Trophoblast cell (in vitro differentiated cells and primary cell): ENCODE data around the gene SPTB.

Experiments used
- DNase-seq, 2 donors: peaks; one replicate each; pipeline ENCODE4 v3.0.0-alpha.2; 2016
- H2AFZ ChIP-seq: 2 replicates; pipeline ENCODE4 v1.6.1; 2013; ENCODE audit warnings: low read length, moderate library complexity, mild to moderate bottlenecking; ENCODE audit not compliant: insufficient read depth, poor library complexity
- H2AK5ac ChIP-seq: 2 replicates; pipeline ENCODE4 v1.6.1; 2013; ENCODE audit warnings: mild to moderate bottlenecking, low read length
- H2BK120ac ChIP-seq: 2 replicates; pipeline ENCODE4 v1.6.1; 2013; ENCODE audit warnings: low read length, mild to moderate bottlenecking, moderate library complexity; ENCODE audit not compliant: insufficient read depth, poor library complexity
- H2BK12ac ChIP-seq: 2 replicates; pipeline ENCODE4 v1.6.1; 2013; ENCODE audit warnings: mild to moderate bottlenecking, low read length, moderate library complexity
- H2BK5ac ChIP-seq: 2 replicates; pipeline ENCODE4 v1.6.1; 2013; ENCODE audit warnings: low read length, low read depth, moderate library complexity, mild to moderate bottlenecking; ENCODE audit not compliant: poor library complexity
- H3K14ac ChIP-seq: 2 replicates; pipeline ENCODE4 v1.6.1; 2013; ENCODE audit warnings: mild to moderate bottlenecking, low read length
- H3K18ac ChIP-seq: 2 replicates; pipeline ENCODE4 v1.6.1; 2013; ENCODE audit warnings: mild to moderate bottlenecking, low read length
- H3K23ac ChIP-seq: 2 replicates; pipeline ENCODE4 v1.6.1; 2013; ENCODE audit warnings: low read length
- H3K27ac ChIP-seq: 2 replicates; pipeline ENCODE4 v1.5.1; 2013; ENCODE audit warnings: low read depth, mild to moderate bottlenecking, inconsistent platforms, low read length, moderate library complexity
- H3K27me3 ChIP-seq: 2 replicates; pipeline ENCODE4 v1.6.1; 2013; ENCODE audit warnings: inconsistent platforms, mild to moderate bottlenecking, low read length, moderate library complexity; ENCODE audit not compliant: insufficient read depth
- H3K36me3 ChIP-seq, 2 experiments: 1 replicate in 1 of 2; 2 replicates in 1 of 2; pipeline ENCODE4 v1.6.1; 2013; ENCODE audit warnings: low read length in 2 of 2, mild to moderate bottlenecking in 2 of 2, moderate library complexity in 1 of 2; ENCODE audit not compliant: insufficient read depth in 2 of 2, control insufficient read depth in 1 of 2
- H3K4ac ChIP-seq: 2 replicates; pipeline ENCODE4 v1.6.1; 2013; ENCODE audit warnings: low read depth, mild to moderate bottlenecking, low read length, moderate library complexity
- H3K4me1 ChIP-seq, 2 experiments: 1 replicate in 1 of 2; 2 replicates in 1 of 2; pipeline ENCODE4 v1.6.1; 2013; ENCODE audit warnings: low read length in 2 of 2, mild to moderate bottlenecking in 2 of 2, moderate library complexity in 1 of 2; ENCODE audit not compliant: insufficient read depth in 2 of 2, control insufficient read depth in 1 of 2
- H3K4me2 ChIP-seq: 2 replicates; pipeline ENCODE4 v1.6.1; 2013; ENCODE audit warnings: inconsistent platforms, mild to moderate bottlenecking, low read length, moderate library complexity
- H3K4me3 ChIP-seq: 2 replicates; pipeline ENCODE4 v1.5.1; 2013; ENCODE audit warnings: mild to moderate bottlenecking, low read depth, low read length, inconsistent platforms
- H3K79me1 ChIP-seq: one replicate; pipeline ENCODE4 v1.6.1; 2013; ENCODE audit warnings: low read length
- H3K79me2 ChIP-seq: 2 replicates; pipeline ENCODE4 v1.6.1; 2013; ENCODE audit warnings: low read length, mild to moderate bottlenecking; ENCODE audit not compliant: control insufficient read depth, insufficient read depth, poor library complexity
- H3K9ac ChIP-seq: 2 replicates; pipeline ENCODE4 v1.6.1; 2013; ENCODE audit warnings: mild to moderate bottlenecking, low read length
- H3K9me3 ChIP-seq: 2 replicates; pipeline ENCODE4 v1.6.1; 2013; ENCODE audit warnings: low read depth, mild to moderate bottlenecking, control low read depth, inconsistent platforms, low read length; ENCODE audit not compliant: insufficient read depth
- H4K12ac ChIP-seq: 2 replicates; pipeline ENCODE4 v1.6.1; 2013; ENCODE audit warnings: low read depth, mild to moderate bottlenecking, low read length, moderate library complexity
- H4K8ac ChIP-seq: 2 replicates; pipeline ENCODE4 v1.6.1; 2013; ENCODE audit warnings: low read depth, mild to moderate bottlenecking, low read length, moderate library complexity
- H4K91ac ChIP-seq: one replicate; pipeline ENCODE4 v1.6.1; 2013; ENCODE audit warnings: low read depth, mild to moderate bottlenecking, low read length, moderate library complexity
- WGBS: extraction: QIAGEN DNeasy Blood & Tissue Kit; methylation state at CpG from one replicate; pipeline ENCODE4 v1.1.7; 2013; ENCODE audit warnings: missing lambda C conversion rate; ENCODE audit not compliant: insufficient read length, insufficient coverage; ENCODE audit errors: extremely low coverage; 5-methylcytosine and 5-hydroxymethylcytosine counted together

The SPTB gene

DNA sequence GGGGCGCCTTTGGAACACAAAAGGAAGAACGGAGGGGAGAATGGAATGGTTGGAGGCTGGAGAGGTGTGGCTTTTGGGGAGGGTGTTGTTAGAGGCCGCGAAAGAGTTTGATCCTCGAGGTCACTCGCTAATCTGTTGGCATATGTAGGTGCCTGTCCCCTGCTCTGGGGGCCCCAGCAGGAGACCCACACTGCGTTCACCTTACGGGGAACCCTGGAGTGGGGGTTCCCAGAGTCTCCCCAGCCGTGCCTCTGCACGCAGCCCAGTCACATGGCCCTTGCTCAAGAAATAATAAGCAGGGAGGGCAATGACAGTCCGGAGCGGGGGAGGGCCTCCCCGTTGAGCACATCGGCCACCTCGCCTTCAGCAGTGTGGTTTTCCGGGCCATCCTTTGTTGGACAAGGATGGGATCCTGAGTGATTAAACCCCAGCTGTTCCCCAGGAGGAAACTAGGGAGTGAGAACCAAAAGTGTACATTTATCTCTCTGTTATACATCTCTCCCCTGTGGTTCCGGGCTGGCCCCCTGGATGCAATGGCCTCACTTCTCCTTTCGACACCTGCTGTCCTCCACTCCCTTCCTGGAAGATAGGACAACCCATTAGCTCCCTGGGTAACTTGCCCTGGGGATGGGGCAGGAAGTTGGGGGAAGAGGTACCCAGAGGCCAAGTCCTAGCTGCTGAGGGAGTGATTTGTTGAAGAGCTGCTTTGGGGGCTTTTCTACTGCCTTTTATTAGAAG is 174.2 kb downstream of the SPTB start:
- Histone ChIP-seq H3K27me3 (no peaks in the 10 kb centered on the region), H3K4me3 (peak overlapping the region; percentile 98), H3K14ac (peak overlapping the region; percentile 90), H3K79me1 (peaks cover 45% of the 10 kb centered on the region), H4K8ac (peak overlapping the region; percentile 90), H3K4ac (peak overlapping the region; percentile 100), H2BK120ac (peak overlapping the region; percentile 99), H2AFZ (peak overlapping the region; percentile 44), H3K9ac (peak overlapping the region; percentile 98), H4K91ac (peak overlapping the region; percentile 99), H2BK5ac (peak overlapping the region; percentile 99), H3K4me2 (peak overlapping the region; percentile 80), H3K27ac (peak overlapping the region; percentile 93), H3K23ac (no peak overlapping the region), H4K12ac (no peak overlapping the region), H3K9me3 (no peaks in the 10 kb centered on the region), H2AK5ac (peak overlapping the region; percentile 98), H2BK12ac (peak overlapping the region; percentile 64), H3K18ac (peak overlapping the region; percentile 74), H3K36me3 (peaks cover 0 to 5% of the 10 kb centered on the region in 2 experiments), H3K4me1 (peaks cover 22 to 44% of the 10 kb centered on the region in 2 experiments), H3K79me2 (peaks cover 40% of the 10 kb centered on the region)
- DNase-seq: no peak
- no CpG with 5 or more reads among the region's 18 CpGs for WGBS

DNA sequence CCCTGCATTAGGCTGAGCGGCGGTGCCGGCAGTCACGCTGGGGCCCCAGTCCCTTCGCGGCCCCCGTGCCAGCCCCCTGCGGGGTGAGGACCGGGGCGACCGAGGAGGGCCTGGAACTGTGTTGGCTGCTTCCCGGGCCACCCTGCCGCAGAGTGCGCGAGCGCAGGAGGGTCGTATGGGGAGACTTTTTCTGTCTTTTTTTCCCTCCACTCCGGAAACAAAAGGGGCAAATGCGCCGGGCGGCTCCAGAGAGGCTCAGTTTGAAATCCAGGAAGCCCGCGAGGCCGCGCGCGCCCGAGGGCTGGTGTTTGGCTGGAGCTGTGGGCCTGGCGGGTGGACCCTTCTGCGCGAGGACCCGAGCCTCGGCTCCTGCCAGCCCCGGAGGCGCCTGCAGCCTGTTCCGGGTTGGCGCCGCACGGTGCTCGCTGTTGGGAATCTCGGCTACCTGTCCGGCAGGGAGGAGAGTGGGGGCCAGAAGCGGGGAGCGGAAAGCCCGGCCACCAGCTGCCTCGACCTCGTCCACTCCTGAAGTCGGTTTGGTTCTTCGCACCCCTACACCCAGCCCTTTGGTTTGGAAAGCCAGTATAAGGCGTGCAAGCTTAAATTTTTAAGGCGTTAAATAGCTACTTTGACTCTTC is 174.8 kb downstream of the SPTB start:
- peak overlapping the region; percentile 99 for H2BK5ac ChIP-seq
- no peaks in the 10 kb centered on the region for H3K27me3 ChIP-seq
- peaks cover 20 to 41% of the 10 kb centered on the region in 2 experiments for H3K4me1 ChIP-seq
- no CpG with 5 or more reads among the region's 51 CpGs for WGBS
- peak overlapping the region; percentile 80 for H3K4me2 ChIP-seq
- H2AK5ac ChIP-seq: peak overlapping the region; percentile 98
- H3K27ac ChIP-seq: peak overlapping the region; percentile 93
- peak overlapping the region; percentile 98 for H3K4me3 ChIP-seq
- peaks cover 40% of the 10 kb centered on the region for H3K79me2 ChIP-seq
- peak overlapping the region; percentile 98 for H3K9ac ChIP-seq
- H3K4ac ChIP-seq: peak overlapping the region; percentile 100
- peak overlapping the region; percentile 99 for H2BK120ac ChIP-seq
- DNase-seq: peak in 1 of 2 donors; percentile 50
- H4K91ac ChIP-seq: peak overlapping the region; percentile 99
- peak overlapping the region; percentile 90 for H3K14ac ChIP-seq
- peak overlapping the region; percentile 90 for H4K8ac ChIP-seq
- peak overlapping the region; percentile 99 for H3K23ac ChIP-seq
- peak overlapping the region; percentile 94 for H2BK12ac ChIP-seq
- H2AFZ ChIP-seq: peak overlapping the region; percentile 92
- H3K79me1 ChIP-seq: peaks cover 45% of the 10 kb centered on the region
- peak overlapping the region; percentile 95 for H4K12ac ChIP-seq
- H3K18ac ChIP-seq: peak overlapping the region; percentile 99
- no peaks in the 10 kb centered on the region for H3K9me3 ChIP-seq
- H3K36me3 ChIP-seq: peaks cover 0 to 1% of the 10 kb centered on the region in 2 experiments

DNA sequence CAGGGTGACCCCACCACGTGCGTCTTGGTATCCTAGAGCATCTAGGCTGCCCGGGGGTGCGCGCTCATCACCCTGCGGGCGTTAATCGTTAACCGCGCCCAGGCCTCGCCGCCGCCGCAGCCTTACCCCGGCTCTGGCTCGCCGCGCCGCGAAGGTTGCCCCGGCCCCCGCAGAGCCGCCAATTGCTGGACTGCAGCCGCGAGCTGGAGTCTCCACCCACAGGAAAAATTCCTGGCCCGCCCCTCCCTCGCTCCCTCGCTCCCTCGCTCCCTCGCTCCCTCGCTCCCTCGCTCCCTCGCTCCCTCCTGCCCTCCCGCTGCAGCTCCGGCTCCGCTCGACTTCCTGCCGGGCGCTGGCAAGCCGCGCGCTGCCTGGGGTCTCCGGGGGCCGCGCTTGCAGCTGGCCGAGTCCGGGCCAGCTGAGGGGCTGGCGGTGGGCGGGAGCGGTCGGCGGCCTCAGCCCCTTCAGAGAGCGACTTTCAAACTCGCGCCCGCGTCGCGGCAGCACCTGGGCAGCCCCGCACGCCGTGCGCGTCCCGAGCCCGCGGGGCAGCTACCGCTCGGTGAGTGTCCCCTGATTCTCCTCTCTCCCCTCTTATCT is 175.5 kb downstream of the SPTB start, which contains the start of gene PLEKHG3:
Gene PLEKHG3, plus strand, starts transcription at position 282 of the 600 bp plus-strand sequence. CDS start 23,208 bp downstream, outside the sequence.
- peaks cover 16 to 37% of the 10 kb centered on the region in 2 experiments for H3K4me1 ChIP-seq
- no CpG with 5 or more reads among the region's 69 CpGs for WGBS
- peak within 1 kb of the TSS; percentile 90 for H4K8ac ChIP-seq
- no peaks in the 10 kb centered on the region for H3K36me3 ChIP-seq
- peak within 1 kb of the TSS; percentile 99 for H2BK5ac ChIP-seq
- peak within 1 kb of the TSS; percentile 99 for H2BK120ac ChIP-seq
- H3K9ac ChIP-seq: peak within 1 kb of the TSS; percentile 98
- H3K14ac ChIP-seq: peak within 1 kb of the TSS; percentile 90
- peak within 1 kb of the TSS; percentile 91 for H3K4me2 ChIP-seq
- H4K91ac ChIP-seq: peak within 1 kb of the TSS; percentile 99
- H3K79me2 ChIP-seq: peaks cover 38% of the 10 kb centered on the region
- H3K23ac ChIP-seq: peak within 1 kb of the TSS; percentile 99
- H3K18ac ChIP-seq: peak within 1 kb of the TSS; percentile 99
- H2AK5ac ChIP-seq: peak within 1 kb of the TSS; percentile 98
- H3K9me3 ChIP-seq: no peaks in the 10 kb centered on the region
- H3K27me3 ChIP-seq: no peaks in the 10 kb centered on the region
- H2BK12ac ChIP-seq: peak within 1 kb of the TSS; percentile 94
- DNase-seq: peak; percentile 64 to 75
- peak within 1 kb of the TSS; percentile 98 for H3K4me3 ChIP-seq
- H3K79me1 ChIP-seq: peaks cover 44% of the 10 kb centered on the region
- H3K27ac ChIP-seq: peak within 1 kb of the TSS; percentile 93
- peak within 1 kb of the TSS; percentile 100 for H3K4ac ChIP-seq
- H4K12ac ChIP-seq: peak within 1 kb of the TSS; percentile 95
- peak within 1 kb of the TSS; percentile 92 for H2AFZ ChIP-seq
